Fibroblast of skin of left quadriceps (primary cell): ENCODE results near the gene SNAPC4.
"Not testable (repeated sequence)": the region's sequence is repeated elsewhere in the genome, so short reads cannot be mapped to it uniquely, and the experiment has no call there.

Experiments
- DNase-seq, 2 experiments: peaks; one replicate each; pipeline ENCODE4 v3.0.0-alpha.2; 2013; ENCODE audit warnings: low read depth in 2 of 2

Gene SNAPC4

GRCh38 chr9:136409557-136410455, 9.8 kb upstream of the SNAPC4 start:
- DNase-seq = no peak

GRCh38 chr9:136407911-136408310, 7.9 kb upstream of the SNAPC4 start:
- no peak for DNase-seq

- not testable (repeated sequence) for DNase-seq
These were observed 7.1 kb upstream of the SNAPC4 start for GRCh38 chr9:136407061-136407460.

GRCh38 chr9:136405904-136406303, 5.9 kb upstream of the SNAPC4 start:
- DNase-seq = not testable (repeated sequence)

GRCh38 chr9:136405481-136405880, 5.5 kb upstream of the SNAPC4 start:
- DNase-seq = no peak

GRCh38 chr9:136404801-136405136, 4.8 kb upstream of the SNAPC4 start:
- DNase-seq = no peak

GRCh38 chr9:136403915-136404800, 4.2 kb upstream of the SNAPC4 start:
- DNase-seq = no peak

- no peak for DNase-seq
These were observed 3.6 kb upstream of the SNAPC4 start for GRCh38 chr9:136403538-136403914.

GRCh38 chr9:136402067-136402466, 2.1 kb upstream of the SNAPC4 start:
- DNase-seq = no peak

- DNase-seq = no peak
These were observed 1.4 kb upstream of the SNAPC4 start for GRCh38 chr9:136401173-136401922.

- no peak for DNase-seq
These were observed 563 bp downstream of the SNAPC4 start for GRCh38 chr9:136399176-136400037.

- no peak for DNase-seq
These were observed 1.7 kb downstream of the SNAPC4 start for GRCh38 chr9:136398286-136398685.

- no peak for DNase-seq
These were observed 2.3 kb downstream of the SNAPC4 start for GRCh38 chr9:136397643-136398042.

- DNase-seq = no peak
These were observed 3.8 kb downstream of the SNAPC4 start for GRCh38 chr9:136396219-136396515.

GRCh38 chr9:136395345-136396218, 4.4 kb downstream of the SNAPC4 start:
- DNase-seq = no peak

- DNase-seq = no peak
These were observed 5.0 kb downstream of the SNAPC4 start for GRCh38 chr9:136395020-136395340.

GRCh38 chr9:136394312-136395019, 5.5 kb downstream of the SNAPC4 start:
- DNase-seq = no peak

GRCh38 chr9:136393531-136393930, 6.4 kb downstream of the SNAPC4 start:
- DNase-seq = no peak

- no peak for DNase-seq
These were observed 7.2 kb downstream of the SNAPC4 start for GRCh38 chr9:136392538-136393449.
